LHCN-M2 (cell line): ENCODE measurements around the gene ARHGAP30. TPM values are rescaled to one million over a fixed set of nuclear protein-coding genes. Genes with fewer than 3 reads are reported as not detected.
"Not testable (repeated sequence)": the region's sequence is repeated elsewhere in the genome, so short reads cannot be mapped to it uniquely, and the experiment has no call there.

Source experiments
- DNase-seq: peaks from one replicate; pipeline ENCODE4 v3.0.0-alpha.2; 2012; ENCODE audit warnings: low read depth
- total RNA-seq: library from RNA; depleted of rRNA; stranded (reverse); fragments of >200 nt; gene quantifications from 2 replicates; pipeline ENCODE4 v1.2.3, GENCODE V29; 2014

ARHGAP30 gene
- total RNA-seq, 1 experiment from 2014 or later = not detected

- no peak for DNase-seq
These were observed 1.1 kb upstream of the ARHGAP30 start for GRCh38 chr1:161070761-161071160.

- no peak for DNase-seq
These were observed 450 bp downstream of the ARHGAP30 start for GRCh38 chr1:161069241-161069640.

- DNase-seq = no peak
These were observed 1.1 kb downstream of the ARHGAP30 start for GRCh38 chr1:161068306-161069234.

GRCh38 chr1:161066694-161067093 lies 3.0 kb downstream of the ARHGAP30 start:
- DNase-seq = no peak

GRCh38 chr1:161065681-161066080 lies 4.0 kb downstream of the ARHGAP30 start:
- DNase-seq = not testable (repeated sequence)

- DNase-seq = not testable (repeated sequence)
These were observed 5.8 kb downstream of the ARHGAP30 start for GRCh38 chr1:161063936-161064335.

GRCh38 chr1:161061419-161061818 lies 8.3 kb downstream of the ARHGAP30 start:
- no peak for DNase-seq

GRCh38 chr1:161059293-161059692 lies 10.4 kb downstream of the ARHGAP30 start:
- DNase-seq = no peak

- no peak for DNase-seq
These were observed 14.9 kb downstream of the ARHGAP30 start for GRCh38 chr1:161054805-161055204.

GRCh38 chr1:161054232-161054631 lies 15.5 kb downstream of the ARHGAP30 start:
- DNase-seq = no peak

- DNase-seq = no peak
These were observed 16.8 kb downstream of the ARHGAP30 start for GRCh38 chr1:161052899-161053298.

GRCh38 chr1:161051219-161051618 lies 18.5 kb downstream of the ARHGAP30 start:
- DNase-seq = no peak

GRCh38 chr1:161048949-161049722 lies 20.6 kb downstream of the ARHGAP30 start:
- no peak for DNase-seq

- no peak for DNase-seq
These were observed 22.0 kb downstream of the ARHGAP30 start for GRCh38 chr1:161047436-161048420.

- no peak for DNase-seq
These were observed 23.0 kb downstream of the ARHGAP30 start for GRCh38 chr1:161046605-161047228.

- DNase-seq = peak; percentile 95
These were observed 23.7 kb downstream of the ARHGAP30 start, which contains the start of gene USF1 for GRCh38 chr1:161045736-161046604. TSS of gene USF1 (minus strand) at chr1:161045977. CDS start at chr1:161043275, 2,702 bp downstream.

GRCh38 chr1:161044908-161045735 lies 24.6 kb downstream of the ARHGAP30 start:
- peak; percentile 87 for DNase-seq

GRCh38 chr1:161044535-161044907 lies 25.2 kb downstream of the ARHGAP30 start:
- no peak for DNase-seq

GRCh38 chr1:161039546-161039945 lies 30.1 kb downstream of the ARHGAP30 start:
- DNase-seq = no peak
